Caco-2 (cell line): ENCODE results near the gene CPVL. TPM values are rescaled to one million over a fixed set of nuclear protein-coding genes. Genes with fewer than 3 reads are reported as not detected.

ENCODE experiments used
- BruUV-seq: library from RNA; stranded (reverse); fragments of 400-500 nt; replicated peaks from 2 replicates; lab custom pipeline; 2021; lab: Mats Ljungman, UMichigan
- CTCF ChIA-PET: fragments of 300-600 bp; sonication (Branson Sonifier 250); formaldehyde crosslinking; loops from one replicate; lab custom pipeline; 2022; ENCODE audit warnings: antibody characterized with exemption; lab: Charles Lee
- POLR2A ChIA-PET: fragments of 300-600 bp; sonication (Branson Sonifier 250); formaldehyde crosslinking; loops from one replicate; lab custom pipeline; 2022; ENCODE audit warnings: antibody characterized with exemption; lab: Charles Lee
- DNase-seq, 2 experiments: peaks; one replicate each; pipeline versions ENCODE4 v3.0.0 to v3.0.0-alpha.2; 2020 to 2022
- H3K27me3 ChIP-seq: replicated peaks from 2 replicates; pipeline ENCODE4 v1.6.0; 2011; ENCODE audit warnings: low read length; ENCODE audit not compliant: control insufficient read depth, insufficient read depth
- H3K36me3 ChIP-seq: 2 replicates; pipeline ENCODE4 v1.5.1; 2011; ENCODE audit warnings: low read length; ENCODE audit not compliant: control insufficient read depth, insufficient read depth
- H3K4me1 ChIP-seq: fragments of 250-450 bp; sonication (Bioruptor Pico); 2 replicates; pipeline ENCODE4 v1.5.1; 2020; ENCODE audit warnings: mild to moderate bottlenecking
- H3K4me3 ChIP-seq: 2 replicates; pipeline ENCODE4 v1.5.1; 2011; ENCODE audit warnings: low read depth, mild to moderate bottlenecking, control low read depth, low read length
- H3K9me3 ChIP-seq: fragments of 250-450 bp; sonication (Bioruptor Pico); 2 replicates; pipeline ENCODE4 v1.5.1; 2020; ENCODE audit warnings: mild to moderate bottlenecking, moderate library complexity
- H3K27ac Mint-ChIP-seq: one replicate; pipeline ENCODE4 v1.8.0; 2022; ENCODE audit warnings: mixed read lengths; ENCODE audit not compliant: unreplicated experiment
- H3K27me3 Mint-ChIP-seq: one replicate; pipeline ENCODE4 v1.8.0; 2022; ENCODE audit warnings: mixed read lengths; ENCODE audit not compliant: insufficient read depth, unreplicated experiment
- H3K36me3 Mint-ChIP-seq: one replicate; pipeline ENCODE4 v1.8.0; 2022; ENCODE audit warnings: mild to moderate bottlenecking, mixed read lengths; ENCODE audit not compliant: insufficient read depth, unreplicated experiment
- H3K4me1 Mint-ChIP-seq: one replicate; pipeline ENCODE4 v1.8.0; 2022; ENCODE audit warnings: low read depth, mixed read lengths; ENCODE audit not compliant: unreplicated experiment
- H3K4me3 Mint-ChIP-seq: one replicate; pipeline ENCODE4 v1.8.0; 2022; ENCODE audit warnings: mild to moderate bottlenecking, moderate library complexity, mixed read lengths; ENCODE audit not compliant: unreplicated experiment
- H3K9me3 Mint-ChIP-seq: one replicate; pipeline ENCODE4 v1.8.0; 2022; ENCODE audit warnings: mixed read lengths; ENCODE audit not compliant: unreplicated experiment
- intact Hi-C: fragments of 100-400 bp; cut with micrococcal nuclease; formaldehyde crosslinking; loops from one replicate; pipeline ENCODE4 v1.10.0; 2022; ENCODE audit not compliant: unreplicated experiment
- total RNA-seq: library from RNA; stranded (reverse); gene quantifications from 2 replicates; pipeline ENCODE4 v1.2.3, GENCODE V29; 2022
- TF ChIP-seq, protein P1 (sequence below), 2 experiments: fragments of 200-600 bp in 1 of 2; IDR thresholded peaks; 1 replicate in 1 of 2; 2 replicates in 1 of 2; pipeline versions ENCODE4 v1.5.1 to v1.8.0; 2011 to 2022; ENCODE audit warnings: antibody characterized with exemption in 1 of 2, control low read depth in 1 of 2, inconsistent platforms in 1 of 2, low read depth in 1 of 2, low read length in 1 of 2, mild to moderate bottlenecking in 1 of 2, moderate library complexity in 1 of 2; ENCODE audit not compliant: insufficient read depth in 1 of 2, severe bottlenecking in 1 of 2, unreplicated experiment in 1 of 2

CPVL gene
- total RNA-seq, 1 experiment from 2014 or later = 109 TPM

GRCh38 chr7:29122081-29122480 is 24.3 kb downstream of the CPVL start:
- Mint-ChIP-seq H3K9me3 (no peaks in the 10 kb centered on the region), H3K4me3 (no peak overlapping the region), H3K27ac (no peak overlapping the region), H3K27me3 (no peaks in the 10 kb centered on the region), H3K4me1 (peaks cover 27% of the 10 kb centered on the region), H3K36me3 (peaks cover 8% of the 10 kb centered on the region)
- TF ChIP-seq, protein P1, sequence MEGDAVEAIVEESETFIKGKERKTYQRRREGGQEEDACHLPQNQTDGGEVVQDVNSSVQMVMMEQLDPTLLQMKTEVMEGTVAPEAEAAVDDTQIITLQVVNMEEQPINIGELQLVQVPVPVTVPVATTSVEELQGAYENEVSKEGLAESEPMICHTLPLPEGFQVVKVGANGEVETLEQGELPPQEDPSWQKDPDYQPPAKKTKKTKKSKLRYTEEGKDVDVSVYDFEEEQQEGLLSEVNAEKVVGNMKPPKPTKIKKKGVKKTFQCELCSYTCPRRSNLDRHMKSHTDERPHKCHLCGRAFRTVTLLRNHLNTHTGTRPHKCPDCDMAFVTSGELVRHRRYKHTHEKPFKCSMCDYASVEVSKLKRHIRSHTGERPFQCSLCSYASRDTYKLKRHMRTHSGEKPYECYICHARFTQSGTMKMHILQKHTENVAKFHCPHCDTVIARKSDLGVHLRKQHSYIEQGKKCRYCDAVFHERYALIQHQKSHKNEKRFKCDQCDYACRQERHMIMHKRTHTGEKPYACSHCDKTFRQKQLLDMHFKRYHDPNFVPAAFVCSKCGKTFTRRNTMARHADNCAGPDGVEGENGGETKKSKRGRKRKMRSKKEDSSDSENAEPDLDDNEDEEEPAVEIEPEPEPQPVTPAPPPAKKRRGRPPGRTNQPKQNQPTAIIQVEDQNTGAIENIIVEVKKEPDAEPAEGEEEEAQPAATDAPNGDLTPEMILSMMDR (IDR thresholded peaks at IDR 0.05; ENCODE audit: insufficient read depth in 1 of 2, low read depth in 1 of 2, low read length in 1 of 2, severe bottlenecking in 1 of 2, unreplicated experiment in 1 of 2) = no peak
- no peak for DNase-seq
- ChIA-PET CTCF (no interaction called here), POLR2A (no interaction called here)
- peaks cover 11% of the 10 kb centered on the region for H3K4me1 ChIP-seq
- no TSS peak for BruUV-seq
- H3K36me3 ChIP-seq = no peaks in the 10 kb centered on the region
- H3K4me3 ChIP-seq = no peak overlapping the region
- intact Hi-C loops = no loop called here
- H3K27me3 ChIP-seq = no peaks in the 10 kb centered on the region
- H3K9me3 ChIP-seq = no peaks in the 10 kb centered on the region

- no peaks in the 10 kb centered on the region for H3K36me3 ChIP-seq
- no peak overlapping the region for H3K4me3 ChIP-seq
- Mint-ChIP-seq H3K9me3 (no peaks in the 10 kb centered on the region), H3K27ac (no peak overlapping the region), H3K36me3 (peaks cover 8% of the 10 kb centered on the region), H3K4me1 (peaks cover 32% of the 10 kb centered on the region), H3K4me3 (no peak overlapping the region), H3K27me3 (no peaks in the 10 kb centered on the region)
- no peaks in the 10 kb centered on the region for H3K27me3 ChIP-seq
- POLR2A ChIA-PET = no interaction called here
- H3K4me1 ChIP-seq = peaks cover 22% of the 10 kb centered on the region
- TF ChIP-seq, protein P1 (IDR thresholded peaks at IDR 0.05; ENCODE audit: insufficient read depth in 1 of 2, low read depth in 1 of 2, low read length in 1 of 2, severe bottlenecking in 1 of 2, unreplicated experiment in 1 of 2) = no peak
- intact Hi-C loops = no loop called here
- BruUV-seq = no TSS peak
- CTCF ChIA-PET = no interaction called here
- no peaks in the 10 kb centered on the region for H3K9me3 ChIP-seq
- DNase-seq = no peak
Observed at GRCh38 chr7:29120955-29121354, 25.4 kb downstream of the CPVL start.

- no TSS peak for BruUV-seq
- intact Hi-C loops = loop anchor here (5.0 to 10.0 kb wide), 2 partner anchors 43 to 485 kb away; no protein-coding TSS in a partner anchor
- H3K9me3 Mint-ChIP-seq = no peaks in the 10 kb centered on the region
- Histone ChIP-seq H3K27me3 (no peaks in the 10 kb centered on the region), H3K36me3 (no peaks in the 10 kb centered on the region), H3K4me1 (peaks cover 37% of the 10 kb centered on the region), H3K4me3 (no peak overlapping the region), H3K9me3 (no peaks in the 10 kb centered on the region)
- H3K27ac Mint-ChIP-seq = no peak overlapping the region
- no peaks in the 10 kb centered on the region for H3K27me3 Mint-ChIP-seq
- peaks cover 8% of the 10 kb centered on the region for H3K36me3 Mint-ChIP-seq
- H3K4me3 Mint-ChIP-seq = no peak overlapping the region
- CTCF ChIA-PET = interaction anchor here (0.6 to 1.4 kb wide), 3 partner anchors 13 to 71 kb away, joined by 3 to 10 read pairs (median 6); no protein-coding TSS in a partner anchor
- TF ChIP-seq, protein P1 (IDR thresholded peaks at IDR 0.05; ENCODE audit: insufficient read depth in 1 of 2, low read depth in 1 of 2, low read length in 1 of 2, severe bottlenecking in 1 of 2, unreplicated experiment in 1 of 2) = no peak
- POLR2A ChIA-PET = no interaction called here
- H3K4me1 Mint-ChIP-seq = peaks cover 46% of the 10 kb centered on the region
- no peak for DNase-seq
Observed at GRCh38 chr7:29119538-29119937, 26.8 kb downstream of the CPVL start.
